Activated T-cell treated with anti-CD3 and anti-CD28 coated beads for 4 hours (primary cell): ENCODE results near the gene ZNF763.
"Not testable (repeated sequence)": the region's sequence is repeated elsewhere in the genome, so short reads cannot be mapped to it uniquely, and the experiment has no call there.

ENCODE experiments used
- DNase-seq: peaks from one replicate; pipeline ENCODE4 v3.0.0-alpha.2; 2020

Gene ZNF763

GRCh38 chr19:11964858-11965645 lies at the start of gene ZNF763:
Gene ZNF763 (plus strand): TSS chr19:11965040. CDS start chr19:11965209, 169 bp downstream.
- peak; percentile 83 for DNase-seq

- DNase-seq: no peak
These were observed 42.9 kb upstream of the ZNF763 start for GRCh38 chr19:11921852-11922495.

GRCh38 chr19:11924886-11925650 lies 39.8 kb upstream of the ZNF763 start, which contains the start of gene ZNF700:
Gene ZNF700 (plus strand): TSS chr19:11925107. CDS start chr19:11925211, 104 bp downstream.
- peak; percentile 93 for DNase-seq

- DNase-seq: not testable (repeated sequence)
These were observed 39.1 kb upstream of the ZNF763 start for GRCh38 chr19:11925651-11926187.

GRCh38 chr19:11927227-11927626 lies 37.6 kb upstream of the ZNF763 start:
- no peak for DNase-seq

- DNase-seq: no peak
These were observed 33.8 kb upstream of the ZNF763 start for GRCh38 chr19:11931051-11931450.

GRCh38 chr19:11931513-11931912 lies 33.3 kb upstream of the ZNF763 start:
- no peak for DNase-seq

- DNase-seq: not testable (repeated sequence)
These were observed 29.0 kb upstream of the ZNF763 start for GRCh38 chr19:11935829-11936228.

GRCh38 chr19:11938383-11938782 lies 26.5 kb upstream of the ZNF763 start:
- DNase-seq: not testable (repeated sequence)

GRCh38 chr19:11941361-11941887 lies 23.4 kb upstream of the ZNF763 start:
- not testable (repeated sequence) for DNase-seq

- DNase-seq: no peak
These were observed 22.6 kb upstream of the ZNF763 start for GRCh38 chr19:11942008-11942842.

GRCh38 chr19:11942843-11943108 lies 22.1 kb upstream of the ZNF763 start:
- no peak for DNase-seq

GRCh38 chr19:11944656-11945055 lies 20.2 kb upstream of the ZNF763 start:
- no peak for DNase-seq

- no peak for DNase-seq
These were observed 16.2 kb upstream of the ZNF763 start for GRCh38 chr19:11948646-11949045.

GRCh38 chr19:11949201-11949600 lies 15.6 kb upstream of the ZNF763 start:
- no peak for DNase-seq

- not testable (repeated sequence) for DNase-seq
These were observed 15.2 kb upstream of the ZNF763 start for GRCh38 chr19:11949614-11950080.

- DNase-seq: no peak
These were observed 14.5 kb upstream of the ZNF763 start for GRCh38 chr19:11950312-11950711.

GRCh38 chr19:11963566-11964355 lies 1.1 kb upstream of the ZNF763 start:
- DNase-seq: peak; percentile 67

- DNase-seq: no peak
These were observed 363 bp upstream of the ZNF763 start for GRCh38 chr19:11964496-11964857.

GRCh38 chr19:11970174-11970573 lies 5.3 kb downstream of the ZNF763 start:
- DNase-seq: no peak

GRCh38 chr19:11971041-11971440 lies 6.2 kb downstream of the ZNF763 start:
- DNase-seq: no peak
